ENCODE data around the gene DIO3. TPM values are rescaled to one million over a fixed set of nuclear protein-coding genes. Genes with fewer than 3 reads are reported as not detected.

DIO3 gene
- total and polyA plus RNA-seq, 2 of the 13 experiments (the other 11 are each of a cell fraction or from before 2014, with no cell fraction given), result not detected

DNA sequence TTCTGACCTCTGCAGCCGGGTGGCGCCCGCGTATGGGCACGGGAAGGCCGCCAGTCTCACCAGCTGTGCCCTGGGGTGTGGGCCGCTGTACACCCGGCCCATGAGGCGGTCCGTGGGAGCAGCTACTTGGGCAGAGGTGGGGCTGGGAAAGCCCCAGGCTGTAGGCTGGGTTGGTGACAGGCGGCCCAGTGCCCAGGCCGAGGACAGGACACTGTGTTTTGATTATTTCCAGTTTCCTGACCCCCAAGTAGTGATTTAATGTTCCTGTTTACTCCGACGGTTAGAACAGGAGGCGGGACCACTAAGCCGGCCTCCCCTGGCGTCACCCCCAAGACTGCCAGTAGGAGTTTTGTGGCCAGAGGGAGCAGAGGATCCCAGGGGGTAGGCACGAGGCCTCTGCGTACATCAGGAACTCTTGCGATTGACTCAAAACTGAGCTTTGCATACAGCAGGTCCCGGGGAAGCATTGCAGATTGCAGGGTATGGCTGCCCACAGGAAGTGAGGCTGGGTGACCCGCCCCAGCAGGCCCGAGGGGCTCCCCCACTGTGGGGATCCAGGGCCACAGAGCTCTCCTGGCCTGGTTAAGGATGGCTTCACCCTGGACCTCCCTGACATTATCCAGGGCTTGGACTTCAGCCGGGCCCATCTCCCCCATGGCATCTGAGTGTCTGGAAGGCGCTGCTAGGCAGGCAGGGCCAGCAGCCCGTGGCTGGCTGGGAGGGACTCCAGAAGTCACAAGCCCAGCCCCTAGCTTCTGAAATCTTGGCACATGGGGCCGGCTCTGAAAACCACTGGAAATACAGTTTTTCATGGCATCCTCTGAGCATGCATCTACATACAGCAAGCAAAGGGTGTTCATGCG, 42.5 kb upstream of the DIO3 start (continued):
- no peak for TF ChIP-seq UBTF (CRISPR knock-in tag; IDR thresholded peaks at IDR 0.05)

- H3K27ac ChIP-seq (ENCODE audit: extremely low read length, insufficient read depth, low read length), result no peak overlapping the region
- H4K20me1 ChIP-seq (ENCODE audit: insufficient read depth, low read length), result no peaks in the 10 kb centered on the region
- intact Hi-C loops (cut with micrococcal nuclease; ENCODE audit: unreplicated experiment), result no loop called here
- DNase-seq (ENCODE audit: low spot score) (no peak), FAIRE-seq (no peak), ATAC-seq (no peak)
- H3K27me3 ChIP-seq (ENCODE audit: control insufficient read depth in 1 of 2, insufficient read depth in 2 of 2, low read length in 2 of 2), result peaks cover 6 to 24% of the 10 kb centered on the region in 2 experiments; a peak in 3 of 5 replicates
- no peak overlapping the region for H2AFZ ChIP-seq (ENCODE audit: low read length)
- TF ChIP-seq ZNF589 (CRISPR knock-in tag; conservative IDR thresholded peaks at IDR 0.05), result no peak
- no peaks in the 10 kb centered on the region for H3K79me2 ChIP-seq (ENCODE audit: insufficient read depth, low read length)
- H3K4me1 ChIP-seq (ENCODE audit: insufficient read depth, low read length), result no peaks in the 10 kb centered on the region
- H3K4me2 ChIP-seq (ENCODE audit: low read depth, low read length), result no peak overlapping the region
- H3K9me3 ChIP-seq (ENCODE audit: low read length), result no peaks in the 10 kb centered on the region
- H3K36me3 ChIP-seq (replicated peaks in 1 of 2; ENCODE audit: control insufficient read depth in 1 of 2, insufficient read depth in 2 of 2, low read length in 2 of 2), result no peaks in the 10 kb centered on the region
- H3K9ac ChIP-seq (ENCODE audit: insufficient read depth, low read depth, low read length), result no peak overlapping the region
- no TSS peak for BruUV-seq (replicated peaks)
- no peak overlapping the region for H3K4me3 ChIP-seq (replicated peaks in 1 of 3; ENCODE audit: insufficient read depth in 1 of 3, low read depth in 2 of 3, low read length in 3 of 3)
- in situ Hi-C loops (cut with HindIII; ENCODE audit: extremely low pct_ligation_motif_present, low pct_unique_long_range_greater_than_20kb), result no loop called here
- 31% methylated on average over 12 of the region's 30 CpGs for WGBS (ENCODE audit: low lambda C conversion rate)
- CTCF ChIA-PET (ENCODE audit: low intra/inter-chr PET ratio, low total read pairs), result no interaction called here
- POLR2A ChIA-PET, result no interaction called here
Measured at GRCh38 chr14:101520621-101521472, 40.4 kb upstream of the DIO3 start.
